BLaER1 treated with 17β-estradiol and CSF1 and Interleukin-3, amounts not matched to agents 10 nM and 100 nM (cell line): ENCODE data around the gene B3GAT1.

Experiments used
- H3K27ac ChIP-seq, 11 experiments: shearing (Covaris generic); formaldehyde crosslinking; 2 replicates each; pipeline ENCODE4 v1.8.1; 2022
- H3K27me3 ChIP-seq, 11 experiments: shearing (Covaris generic); formaldehyde crosslinking; 2 replicates each; pipeline ENCODE4 v1.8.1; 2022
- H3K36me3 ChIP-seq, 11 experiments: shearing (Covaris generic); formaldehyde crosslinking; 2 replicates each; pipeline ENCODE4 v1.8.1; 2022
- H3K4me1 ChIP-seq, 10 experiments: shearing (Covaris generic); formaldehyde crosslinking; 2 replicates each; pipeline ENCODE4 v1.8.1; 2022
- H3K4me2 ChIP-seq, 11 experiments: shearing (Covaris generic); formaldehyde crosslinking; 2 replicates each; pipeline ENCODE4 v1.8.1; 2022
- H3K4me3 ChIP-seq, 10 experiments: shearing (Covaris generic); formaldehyde crosslinking; 2 replicates each; pipeline ENCODE4 v1.8.1; 2022
- H3K9ac ChIP-seq, 11 experiments: shearing (Covaris generic); formaldehyde crosslinking; 2 replicates each; pipeline ENCODE4 v1.8.1; 2022
- H3K9me3 ChIP-seq, 11 experiments: shearing (Covaris generic); formaldehyde crosslinking; replicated peaks in 1 of 11; 2 replicates each; pipeline ENCODE4 v1.8.1; 2022
- H4K20me1 ChIP-seq, 11 experiments: shearing (Covaris generic); formaldehyde crosslinking; 2 replicates each; pipeline ENCODE4 v1.8.1; 2022
- Cebpa-rat ChIP-seq, 11 experiments: shearing (Covaris generic); IDR thresholded peaks; 2 replicates each; pipeline ENCODE4 v1.8.1; 2022

Gene B3GAT1

GRCh38 chr11:134339756-134340155 is 72.3 kb downstream of the B3GAT1 start:
- H3K27me3 ChIP-seq: no peaks in the 10 kb centered on the region
- H3K4me3 ChIP-seq: no peak overlapping the region
- H3K4me1 ChIP-seq: peaks cover 0 to 15% (median 0%) of the 10 kb centered on the region in 10 experiments; a peak in 5 of 20 replicates
- no peak overlapping the region for H3K27ac ChIP-seq
- no peaks in the 10 kb centered on the region for H3K36me3 ChIP-seq
- no peaks in the 10 kb centered on the region for H3K9me3 ChIP-seq
- H3K4me2 ChIP-seq: no peak overlapping the region
- TF ChIP-seq Cebpa-rat (IDR thresholded peaks at IDR 0.05): no peak
- H4K20me1 ChIP-seq: no peaks in the 10 kb centered on the region; a peak in 1 of 22 replicates
- H3K9ac ChIP-seq: no peak overlapping the region

- Histone ChIP-seq H4K20me1 (peaks cover 0 to 5% (median 0%) of the 10 kb centered on the region in 11 experiments; a peak in 3 of 22 replicates), H3K9me3 (no peaks in the 10 kb centered on the region), H3K27me3 (peaks cover 0 to 6% (median 3%) of the 10 kb centered on the region in 11 experiments; a peak in 10 of 22 replicates), H3K4me1 (peaks cover 0 to 16% (median 2%) of the 10 kb centered on the region in 10 experiments; a peak in 8 of 20 replicates), H3K27ac (no peak overlapping the region), H3K4me3 (no peak overlapping the region), H3K36me3 (no peaks in the 10 kb centered on the region), H3K9ac (no peak overlapping the region), H3K4me2 (no peak overlapping the region)
- no peak for TF ChIP-seq Cebpa-rat (IDR thresholded peaks at IDR 0.05)
Measured at GRCh38 chr11:134338654-134339053, 73.4 kb downstream of the B3GAT1 start.

DNA sequence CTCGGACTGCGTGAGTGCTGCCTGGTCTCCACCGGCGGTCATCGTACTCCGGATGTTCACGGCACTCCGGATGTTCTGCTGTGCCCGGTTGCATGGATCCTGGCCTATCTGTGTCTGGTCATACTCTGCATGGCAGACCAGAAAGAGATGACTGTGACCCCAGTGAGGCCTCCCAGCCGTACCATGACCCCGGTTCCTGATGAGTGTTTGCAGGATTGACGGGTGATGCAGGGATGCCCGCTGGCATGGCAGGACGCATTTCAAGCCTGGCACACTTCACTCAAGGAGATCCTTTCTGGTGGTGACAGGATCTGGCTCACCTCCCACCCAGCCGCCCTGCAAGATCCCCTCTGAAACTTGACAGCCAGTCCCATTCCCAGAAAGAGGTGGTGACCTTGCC is 74.0 kb downstream of the B3GAT1 start:
- Histone ChIP-seq H3K36me3 (no peaks in the 10 kb centered on the region), H3K27ac (no peak overlapping the region), H3K4me3 (no peak overlapping the region), H3K4me1 (peaks cover 0 to 16% (median 4%) of the 10 kb centered on the region in 10 experiments; a peak in 8 of 20 replicates), H3K27me3 (peaks cover 0 to 12% (median 9%) of the 10 kb centered on the region in 11 experiments; a peak in 19 of 22 replicates), H3K9me3 (no peaks in the 10 kb centered on the region), H3K9ac (no peak overlapping the region), H4K20me1 (peaks cover 0 to 10% (median 0%) of the 10 kb centered on the region in 11 experiments; a peak in 6 of 22 replicates), H3K4me2 (no peak overlapping the region)
- TF ChIP-seq Cebpa-rat (IDR thresholded peaks at IDR 0.05): no peak

DNA sequence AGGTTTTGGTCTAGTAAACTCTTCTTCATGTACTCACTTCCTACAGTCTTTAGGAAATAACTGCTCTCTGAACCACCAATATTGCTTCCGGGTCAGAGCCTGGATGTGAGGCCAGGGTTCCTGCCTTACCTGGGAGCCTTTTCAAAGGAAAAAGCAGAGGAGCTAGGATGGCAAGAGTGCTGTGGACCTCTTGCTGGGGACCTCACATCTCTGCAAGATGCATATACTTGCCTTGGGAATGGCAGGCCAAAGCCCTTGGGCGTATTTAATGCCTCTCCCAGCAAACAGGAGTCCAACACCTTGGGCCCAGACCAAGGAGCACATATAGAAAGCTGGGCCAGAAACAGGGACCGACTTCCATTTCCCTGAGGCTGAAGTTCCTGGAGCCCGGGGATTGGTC is 75.0 kb downstream of the B3GAT1 start:
- H3K4me2 ChIP-seq: no peak overlapping the region
- peaks cover 0 to 17% (median 0%) of the 10 kb centered on the region in 11 experiments; a peak in 6 of 22 replicates for H4K20me1 ChIP-seq
- no peak overlapping the region for H3K27ac ChIP-seq
- H3K36me3 ChIP-seq: no peaks in the 10 kb centered on the region
- no peak overlapping the region for H3K4me3 ChIP-seq
- no peak overlapping the region; a peak in 1 of 22 replicates for H3K9ac ChIP-seq
- peaks cover 6 to 21% (median 11%) of the 10 kb centered on the region in 10 experiments; a peak in 19 of 20 replicates for H3K4me1 ChIP-seq
- H3K9me3 ChIP-seq: no peaks in the 10 kb centered on the region
- H3K27me3 ChIP-seq: peaks cover 9 to 22% (median 19%) of the 10 kb centered on the region in 11 experiments
- TF ChIP-seq Cebpa-rat (IDR thresholded peaks at IDR 0.05): no peak

DNA sequence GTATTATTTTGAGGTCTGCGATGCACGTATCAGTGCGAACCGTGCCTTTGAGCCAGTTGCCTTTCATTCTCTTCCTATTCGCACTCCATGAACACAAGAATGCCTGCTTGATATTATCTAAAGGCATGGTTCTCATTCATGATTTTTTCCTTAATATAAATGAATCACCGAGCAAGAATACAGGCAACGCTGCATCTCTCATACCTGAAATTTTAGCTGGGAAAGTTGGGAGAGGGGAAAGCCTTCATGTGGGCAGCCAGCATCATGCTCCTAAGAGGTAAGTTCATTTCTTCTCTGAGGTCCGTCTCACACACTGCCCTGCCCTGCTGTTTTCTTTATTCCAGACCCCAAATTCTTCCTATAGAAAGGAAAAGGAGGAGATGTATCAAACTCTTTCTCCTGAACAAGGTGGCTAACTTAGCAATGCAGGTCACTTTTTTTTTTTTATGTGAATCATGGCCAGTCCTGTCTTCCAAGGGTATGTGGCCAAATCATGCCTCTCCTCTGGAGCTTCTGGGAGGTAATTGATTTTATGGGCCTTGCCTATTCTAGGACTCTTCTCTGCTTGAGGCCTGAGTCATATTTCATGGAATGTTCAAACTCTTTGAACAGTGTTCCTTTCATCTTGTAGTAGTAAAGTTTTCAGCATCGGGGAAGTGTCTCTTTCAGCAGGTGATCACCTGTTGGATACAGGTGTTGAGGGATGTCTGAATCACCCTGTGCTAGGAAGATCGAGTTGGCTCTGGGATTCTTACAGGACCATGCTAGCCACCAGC is 77.1 kb downstream of the B3GAT1 start:
- Histone ChIP-seq H3K4me2 (no peak overlapping the region), H3K9me3 (no peaks in the 10 kb centered on the region), H4K20me1 (peaks cover 0 to 17% (median 0%) of the 10 kb centered on the region in 11 experiments; a peak in 6 of 22 replicates), H3K4me1 (peaks cover 8 to 28% (median 18%) of the 10 kb centered on the region in 10 experiments), H3K27ac (no peak overlapping the region), H3K36me3 (no peaks in the 10 kb centered on the region), H3K4me3 (no peak overlapping the region), H3K27me3 (peaks cover 25 to 40% (median 37%) of the 10 kb centered on the region in 11 experiments), H3K9ac (no peak overlapping the region)
- TF ChIP-seq Cebpa-rat (IDR thresholded peaks at IDR 0.05): no peak

DNA sequence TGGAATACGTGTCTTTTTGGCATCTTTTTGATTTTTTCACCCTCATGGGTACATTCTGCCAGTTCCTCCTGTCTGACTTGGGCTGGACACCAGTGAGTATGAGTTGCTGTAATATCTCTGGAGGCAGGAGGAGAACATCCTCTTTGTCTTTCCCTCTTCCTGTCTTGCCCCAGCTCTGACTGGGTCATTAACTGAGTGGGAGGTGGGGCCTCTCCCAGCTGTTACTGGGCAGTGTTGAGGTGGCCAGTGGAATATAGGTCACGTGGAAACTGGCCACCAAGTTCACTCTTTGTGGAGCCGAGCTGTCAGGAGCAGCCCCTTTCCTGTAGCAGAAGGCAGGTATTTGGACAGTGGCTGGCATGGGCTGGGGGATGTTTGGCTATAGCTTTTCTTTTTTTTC is 78.1 kb downstream of the B3GAT1 start:
- H3K27me3 ChIP-seq: peaks cover 25 to 42% (median 39%) of the 10 kb centered on the region in 11 experiments
- H3K4me3 ChIP-seq: no peak overlapping the region
- H3K4me2 ChIP-seq: peak overlapping the region in 5 of 11 experiments; percentile 13 to 38 (median 27); a peak in 9 of 22 replicates
- no peaks in the 10 kb centered on the region for H3K36me3 ChIP-seq
- H3K27ac ChIP-seq: no peak overlapping the region
- peaks cover 0 to 17% (median 0%) of the 10 kb centered on the region in 11 experiments; a peak in 6 of 22 replicates for H4K20me1 ChIP-seq
- H3K9ac ChIP-seq: no peak overlapping the region
- no peak for TF ChIP-seq Cebpa-rat (IDR thresholded peaks at IDR 0.05)
- peaks cover 12 to 28% (median 18%) of the 10 kb centered on the region in 10 experiments for H3K4me1 ChIP-seq
- no peaks in the 10 kb centered on the region for H3K9me3 ChIP-seq

GRCh38 chr11:134333312-134333711 is 78.7 kb downstream of the B3GAT1 start:
- Histone ChIP-seq H3K27ac (no peak overlapping the region), H4K20me1 (peaks cover 0 to 17% (median 0%) of the 10 kb centered on the region in 11 experiments; a peak in 6 of 22 replicates), H3K9me3 (no peaks in the 10 kb centered on the region), H3K4me2 (peak overlapping the region in 6 of 11 experiments; percentile 13 to 99 (median 29); a peak in 8 of 22 replicates), H3K36me3 (no peaks in the 10 kb centered on the region), H3K27me3 (peaks cover 25 to 42% (median 39%) of the 10 kb centered on the region in 11 experiments), H3K4me3 (no peak overlapping the region), H3K4me1 (peaks cover 12 to 28% (median 18%) of the 10 kb centered on the region in 10 experiments), H3K9ac (no peak overlapping the region)
- no peak for TF ChIP-seq Cebpa-rat (IDR thresholded peaks at IDR 0.05)

DNA sequence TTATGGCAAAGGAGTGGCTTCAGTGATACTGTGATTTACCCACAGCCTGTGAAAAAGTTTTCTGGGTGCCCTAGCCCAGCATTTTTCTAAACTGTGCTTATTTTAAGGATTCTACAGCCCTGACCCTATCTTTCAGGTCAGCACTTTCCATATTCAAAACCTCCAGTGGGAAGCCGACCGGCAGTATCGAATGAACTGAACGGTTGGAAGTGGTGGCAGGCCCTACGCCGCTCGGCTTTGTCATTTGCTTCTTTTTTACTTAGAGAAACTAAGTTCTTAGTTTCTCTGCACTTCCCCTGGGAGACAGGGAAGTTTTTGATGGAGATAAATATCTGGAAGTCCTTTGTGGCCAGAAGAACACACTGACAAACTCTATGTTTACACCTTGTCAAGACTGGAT is 79.3 kb downstream of the B3GAT1 start:
- H3K27me3 ChIP-seq: peaks cover 25 to 42% (median 39%) of the 10 kb centered on the region in 11 experiments
- H3K27ac ChIP-seq: no peak overlapping the region
- no peak for TF ChIP-seq Cebpa-rat (IDR thresholded peaks at IDR 0.05)
- H3K9me3 ChIP-seq: no peaks in the 10 kb centered on the region
- no peak overlapping the region for H3K9ac ChIP-seq
- peak overlapping the region in 2 of 10 experiments; percentile 60 to 66; a peak in 7 of 20 replicates for H3K4me3 ChIP-seq
- H3K4me2 ChIP-seq: peak overlapping the region; percentile 96 to 100 (median 99); a peak in 17 of 22 replicates
- peaks cover 12 to 28% (median 18%) of the 10 kb centered on the region in 10 experiments for H3K4me1 ChIP-seq
- no peaks in the 10 kb centered on the region for H3K36me3 ChIP-seq
- H4K20me1 ChIP-seq: peaks cover 0 to 17% (median 0%) of the 10 kb centered on the region in 11 experiments; a peak in 6 of 22 replicates

- Histone ChIP-seq H3K27ac (peak overlapping the region in 8 of 11 experiments; percentile 8 to 42 (median 28); a peak in 7 of 22 replicates), H3K9ac (peak overlapping the region; percentile 27 to 75 (median 61); a peak in 18 of 22 replicates), H3K9me3 (no peaks in the 10 kb centered on the region), H3K4me1 (peaks cover 12 to 28% (median 18%) of the 10 kb centered on the region in 10 experiments), H4K20me1 (peaks cover 0 to 17% (median 0%) of the 10 kb centered on the region in 11 experiments; a peak in 6 of 22 replicates), H3K4me2 (peak overlapping the region; percentile 96 to 100 (median 99)), H3K36me3 (no peaks in the 10 kb centered on the region), H3K4me3 (peak overlapping the region; percentile 52 to 74 (median 64)), H3K27me3 (peaks cover 25 to 42% (median 39%) of the 10 kb centered on the region in 11 experiments)
- no peak for TF ChIP-seq Cebpa-rat (IDR thresholded peaks at IDR 0.05)
Measured at GRCh38 chr11:134332189-134332631, 79.8 kb downstream of the B3GAT1 start.
